ENCODE results near the gene MALRD1. TPM values are rescaled to one million over a fixed set of nuclear protein-coding genes. Genes with fewer than 3 reads are reported as not detected.

The MALRD1 gene
- total RNA-seq, 1 experiment from 2014 or later: 0.50 TPM

DNA sequence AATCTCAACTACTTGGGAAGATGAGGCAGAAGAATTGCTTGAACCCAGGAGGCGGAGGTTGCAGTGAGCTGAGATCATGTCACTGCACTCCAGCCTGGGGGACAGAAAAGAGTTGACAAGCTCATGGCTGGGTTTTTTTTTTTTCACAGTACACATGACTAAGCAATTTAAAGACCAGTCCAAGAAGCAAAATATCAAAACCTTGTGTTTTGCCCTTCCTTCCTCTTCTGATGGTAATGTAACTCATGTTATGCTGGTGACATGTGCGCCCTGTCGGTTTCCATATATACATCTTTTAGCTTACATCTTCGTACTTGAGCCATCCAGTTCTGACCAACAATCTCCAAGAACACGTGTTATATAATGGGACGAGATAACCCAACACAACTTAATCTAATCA is 530.0 kb downstream of the MALRD1 start:
- Mint-ChIP-seq H3K36me3 (no peaks in the 10 kb centered on the region), H3K4me3 (no peak overlapping the region), H3K27ac (no peak overlapping the region), H3K27me3 (ENCODE audit: low read depth) (no peaks in the 10 kb centered on the region), H3K4me1 (no peaks in the 10 kb centered on the region), H3K9me3 (no peaks in the 10 kb centered on the region)
- ATAC-seq (no peak), DNase-seq (ENCODE audit: low spot score) (no peak)
- POLR2A ChIA-PET: no interaction called here
- TF ChIP-seq, protein P1, sequence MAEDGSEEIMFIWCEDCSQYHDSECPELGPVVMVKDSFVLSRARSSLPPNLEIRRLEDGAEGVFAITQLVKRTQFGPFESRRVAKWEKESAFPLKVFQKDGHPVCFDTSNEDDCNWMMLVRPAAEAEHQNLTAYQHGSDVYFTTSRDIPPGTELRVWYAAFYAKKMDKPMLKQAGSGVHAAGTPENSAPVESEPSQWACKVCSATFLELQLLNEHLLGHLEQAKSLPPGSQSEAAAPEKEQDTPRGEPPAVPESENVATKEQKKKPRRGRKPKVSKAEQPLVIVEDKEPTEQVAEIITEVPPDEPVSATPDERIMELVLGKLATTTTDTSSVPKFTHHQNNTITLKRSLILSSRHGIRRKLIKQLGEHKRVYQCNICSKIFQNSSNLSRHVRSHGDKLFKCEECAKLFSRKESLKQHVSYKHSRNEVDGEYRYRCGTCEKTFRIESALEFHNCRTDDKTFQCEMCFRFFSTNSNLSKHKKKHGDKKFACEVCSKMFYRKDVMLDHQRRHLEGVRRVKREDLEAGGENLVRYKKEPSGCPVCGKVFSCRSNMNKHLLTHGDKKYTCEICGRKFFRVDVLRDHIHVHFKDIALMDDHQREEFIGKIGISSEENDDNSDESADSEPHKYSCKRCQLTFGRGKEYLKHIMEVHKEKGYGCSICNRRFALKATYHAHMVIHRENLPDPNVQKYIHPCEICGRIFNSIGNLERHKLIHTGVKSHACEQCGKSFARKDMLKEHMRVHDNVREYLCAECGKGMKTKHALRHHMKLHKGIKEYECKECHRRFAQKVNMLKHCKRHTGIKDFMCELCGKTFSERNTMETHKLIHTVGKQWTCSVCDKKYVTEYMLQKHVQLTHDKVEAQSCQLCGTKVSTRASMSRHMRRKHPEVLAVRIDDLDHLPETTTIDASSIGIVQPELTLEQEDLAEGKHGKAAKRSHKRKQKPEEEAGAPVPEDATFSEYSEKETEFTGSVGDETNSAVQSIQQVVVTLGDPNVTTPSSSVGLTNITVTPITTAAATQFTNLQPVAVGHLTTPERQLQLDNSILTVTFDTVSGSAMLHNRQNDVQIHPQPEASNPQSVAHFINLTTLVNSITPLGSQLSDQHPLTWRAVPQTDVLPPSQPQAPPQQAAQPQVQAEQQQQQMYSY (CRISPR knock-in tag; IDR thresholded peaks at IDR 0.05): no peak
- CTCF ChIA-PET: no interaction called here

DNA sequence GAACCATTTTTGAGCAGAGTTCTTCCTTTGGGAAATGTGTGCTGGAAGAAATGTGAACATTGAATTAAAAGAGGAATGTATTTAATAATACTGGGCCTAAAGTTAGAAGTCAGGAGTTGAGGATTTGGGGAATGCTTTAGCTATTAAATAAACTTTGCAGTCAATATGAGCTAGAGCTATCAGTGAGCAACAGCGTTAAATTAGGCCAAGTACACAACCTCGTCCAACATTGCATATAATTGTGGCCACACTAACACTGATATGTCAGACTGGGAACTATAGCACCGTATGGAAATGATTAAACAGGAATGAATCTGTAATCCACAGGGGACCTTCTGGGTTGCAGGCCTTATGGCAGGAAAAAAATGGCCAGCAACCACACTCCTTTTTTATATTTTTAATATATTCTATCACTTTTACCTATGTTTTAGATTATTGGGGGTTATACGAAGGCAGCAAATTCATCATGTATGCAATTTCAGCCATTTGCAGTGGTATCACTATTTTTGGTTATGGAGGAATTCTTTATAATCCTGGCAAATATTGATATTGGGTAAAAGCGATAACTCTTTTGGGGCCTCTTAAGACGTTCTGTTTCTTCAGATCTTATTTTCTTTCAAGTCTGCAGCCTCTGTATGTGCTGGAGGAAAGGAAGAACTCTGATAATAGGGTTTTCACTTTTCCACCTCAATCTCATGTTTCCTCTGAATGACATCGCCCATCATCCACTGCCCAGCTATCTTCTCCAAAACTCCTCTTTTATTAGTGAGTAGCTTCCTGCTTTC is 531.4 kb downstream of the MALRD1 start:
- CTCF ChIA-PET: interaction anchor here (0.6 kb wide), 1 partner anchor 379 kb away, joined by 3 read pairs; no protein-coding TSS in a partner anchor
- ATAC-seq (no peak), DNase-seq (ENCODE audit: low spot score) (no peak)
- H3K27me3 Mint-ChIP-seq (ENCODE audit: low read depth): no peaks in the 10 kb centered on the region
- POLR2A ChIA-PET: no interaction called here
- H3K4me1 Mint-ChIP-seq: no peaks in the 10 kb centered on the region
- no peak overlapping the region for H3K27ac Mint-ChIP-seq
- no peak for TF ChIP-seq ZBTB21 (CRISPR knock-in tag; IDR thresholded peaks at IDR 0.05; ENCODE audit: borderline replicate concordance)
- TF ChIP-seq CREM (CRISPR knock-in tag; IDR thresholded peaks at IDR 0.05): no peak
- TF ChIP-seq TP53 (CRISPR knock-in tag; IDR thresholded peaks at IDR 0.05): no peak
- no peak for TF ChIP-seq ELF4 (CRISPR knock-in tag; IDR thresholded peaks at IDR 0.05; ENCODE audit: low read depth)
- TF ChIP-seq ZNF281 (CRISPR knock-in tag; IDR thresholded peaks at IDR 0.05): no peak
- TF ChIP-seq RELA (CRISPR knock-in tag; IDR thresholded peaks at IDR 0.05; ENCODE audit: borderline replicate concordance): no peak
- TF ChIP-seq ZNF232 (CRISPR knock-in tag; IDR thresholded peaks at IDR 0.05): no peak
- peaks cover 2% of the 10 kb centered on the region for H3K9me3 Mint-ChIP-seq
- no peaks in the 10 kb centered on the region for H3K36me3 Mint-ChIP-seq
- H3K4me3 Mint-ChIP-seq: no peak overlapping the region

DNA sequence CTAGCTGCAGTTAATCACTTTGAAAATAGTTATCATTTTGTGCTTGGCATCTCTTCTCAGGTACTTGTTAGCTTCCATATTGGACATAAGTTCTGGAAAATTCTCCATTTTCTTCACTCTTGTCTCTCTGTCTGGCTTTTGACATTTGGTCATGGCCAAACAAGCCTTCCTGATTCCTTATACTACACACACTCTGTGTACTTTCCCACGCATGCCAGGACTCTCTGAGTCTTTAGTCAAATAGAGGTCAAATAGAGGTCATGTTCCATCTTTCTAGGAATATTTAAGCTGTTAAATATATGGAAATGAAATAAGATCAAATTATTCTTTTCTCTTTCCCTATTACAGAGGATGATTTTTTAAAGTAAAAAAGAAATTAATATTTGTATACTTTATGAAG is 532.1 kb downstream of the MALRD1 start:
- Mint-ChIP-seq H3K4me3 (no peak overlapping the region), H3K9me3 (peaks cover 8% of the 10 kb centered on the region), H3K27me3 (ENCODE audit: low read depth) (no peaks in the 10 kb centered on the region), H3K4me1 (no peaks in the 10 kb centered on the region), H3K27ac (no peak overlapping the region), H3K36me3 (0 out of 2 replicates have a peak, but pooled peaks cover 2% of the 10 kb centered on the region)
- TF ChIP-seq KAT7 (CRISPR knock-in tag; IDR thresholded peaks at IDR 0.05; ENCODE audit: borderline replicate concordance): no peak
- no peak for TF ChIP-seq PRRX2 (CRISPR knock-in tag; IDR thresholded peaks at IDR 0.05)
- no peak for TF ChIP-seq PREB (CRISPR knock-in tag; IDR thresholded peaks at IDR 0.05; ENCODE audit: borderline replicate concordance)
- no peak for TF ChIP-seq USF2 (CRISPR knock-in tag; IDR thresholded peaks at IDR 0.05)
- TF ChIP-seq, protein P2, sequence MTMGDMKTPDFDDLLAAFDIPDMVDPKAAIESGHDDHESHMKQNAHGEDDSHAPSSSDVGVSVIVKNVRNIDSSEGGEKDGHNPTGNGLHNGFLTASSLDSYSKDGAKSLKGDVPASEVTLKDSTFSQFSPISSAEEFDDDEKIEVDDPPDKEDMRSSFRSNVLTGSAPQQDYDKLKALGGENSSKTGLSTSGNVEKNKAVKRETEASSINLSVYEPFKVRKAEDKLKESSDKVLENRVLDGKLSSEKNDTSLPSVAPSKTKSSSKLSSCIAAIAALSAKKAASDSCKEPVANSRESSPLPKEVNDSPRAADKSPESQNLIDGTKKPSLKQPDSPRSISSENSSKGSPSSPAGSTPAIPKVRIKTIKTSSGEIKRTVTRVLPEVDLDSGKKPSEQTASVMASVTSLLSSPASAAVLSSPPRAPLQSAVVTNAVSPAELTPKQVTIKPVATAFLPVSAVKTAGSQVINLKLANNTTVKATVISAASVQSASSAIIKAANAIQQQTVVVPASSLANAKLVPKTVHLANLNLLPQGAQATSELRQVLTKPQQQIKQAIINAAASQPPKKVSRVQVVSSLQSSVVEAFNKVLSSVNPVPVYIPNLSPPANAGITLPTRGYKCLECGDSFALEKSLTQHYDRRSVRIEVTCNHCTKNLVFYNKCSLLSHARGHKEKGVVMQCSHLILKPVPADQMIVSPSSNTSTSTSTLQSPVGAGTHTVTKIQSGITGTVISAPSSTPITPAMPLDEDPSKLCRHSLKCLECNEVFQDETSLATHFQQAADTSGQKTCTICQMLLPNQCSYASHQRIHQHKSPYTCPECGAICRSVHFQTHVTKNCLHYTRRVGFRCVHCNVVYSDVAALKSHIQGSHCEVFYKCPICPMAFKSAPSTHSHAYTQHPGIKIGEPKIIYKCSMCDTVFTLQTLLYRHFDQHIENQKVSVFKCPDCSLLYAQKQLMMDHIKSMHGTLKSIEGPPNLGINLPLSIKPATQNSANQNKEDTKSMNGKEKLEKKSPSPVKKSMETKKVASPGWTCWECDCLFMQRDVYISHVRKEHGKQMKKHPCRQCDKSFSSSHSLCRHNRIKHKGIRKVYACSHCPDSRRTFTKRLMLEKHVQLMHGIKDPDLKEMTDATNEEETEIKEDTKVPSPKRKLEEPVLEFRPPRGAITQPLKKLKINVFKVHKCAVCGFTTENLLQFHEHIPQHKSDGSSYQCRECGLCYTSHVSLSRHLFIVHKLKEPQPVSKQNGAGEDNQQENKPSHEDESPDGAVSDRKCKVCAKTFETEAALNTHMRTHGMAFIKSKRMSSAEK (CRISPR knock-in tag; IDR thresholded peaks at IDR 0.05; ENCODE audit: borderline replicate concordance): no peak
- no peak for TF ChIP-seq CREM (CRISPR knock-in tag; IDR thresholded peaks at IDR 0.05)
- TF ChIP-seq IRF2 (CRISPR knock-in tag; IDR thresholded peaks at IDR 0.05; ENCODE audit: borderline replicate concordance, low read depth): no peak
- TF ChIP-seq ZNF121 (CRISPR knock-in tag; IDR thresholded peaks at IDR 0.05): no peak
- TF ChIP-seq, protein P3, sequence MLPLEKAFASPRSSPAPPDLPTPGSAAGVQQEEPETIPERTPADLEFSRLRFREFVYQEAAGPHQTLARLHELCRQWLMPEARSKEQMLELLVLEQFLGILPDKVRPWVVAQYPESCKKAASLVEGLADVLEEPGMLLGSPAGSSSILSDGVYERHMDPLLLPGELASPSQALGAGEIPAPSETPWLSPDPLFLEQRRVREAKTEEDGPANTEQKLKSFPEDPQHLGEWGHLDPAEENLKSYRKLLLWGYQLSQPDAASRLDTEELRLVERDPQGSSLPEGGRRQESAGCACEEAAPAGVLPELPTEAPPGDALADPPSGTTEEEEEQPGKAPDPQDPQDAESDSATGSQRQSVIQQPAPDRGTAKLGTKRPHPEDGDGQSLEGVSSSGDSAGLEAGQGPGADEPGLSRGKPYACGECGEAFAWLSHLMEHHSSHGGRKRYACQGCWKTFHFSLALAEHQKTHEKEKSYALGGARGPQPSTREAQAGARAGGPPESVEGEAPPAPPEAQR (CRISPR knock-in tag; IDR thresholded peaks at IDR 0.05): no peak
- DNase-seq (ENCODE audit: low spot score) (no peak), ATAC-seq (no peak)
- ChIA-PET POLR2A (no interaction called here), CTCF (no interaction called here)
